HepG2 (cell line): ENCODE data around the gene SAPCD1.

Experiments
- FOXM1 ChIP-seq: sonication (generic); formaldehyde crosslinking; IDR thresholded peaks from 2 replicates; pipeline ENCODE4 v1.5.0; 2020; ENCODE audit warnings: missing genetic modification reagents
- GATAD1 ChIP-seq: IDR thresholded peaks from 2 replicates; pipeline ENCODE4 v1.6.1; 2016; ENCODE audit warnings: missing genetic modification reagents, missing compliant biosample characterization
- GTF2F1 ChIP-seq: fragments of 150-350 bp; IDR thresholded peaks from 2 replicates; pipeline ENCODE4 v1.6.1; 2014; ENCODE audit warnings: low read length
- KDM5B ChIP-seq: sonication (generic); formaldehyde crosslinking; IDR thresholded peaks from 2 replicates; pipeline ENCODE4 v1.4.0; 2020; ENCODE audit warnings: missing genetic modification reagents, mild to moderate bottlenecking, borderline replicate concordance
- NR1H2 ChIP-seq: sonication (generic); formaldehyde crosslinking; IDR thresholded peaks from 2 replicates; pipeline ENCODE4 v1.8.1; 2022; ENCODE audit warnings: low read depth, missing genetic modification reagents, borderline replicate concordance
- PCBP2 ChIP-seq: fragments of 200-400 bp; formaldehyde crosslinking; optimal IDR thresholded peaks from 2 replicates; pipeline ENCODE3; 2018; ENCODE audit warnings: low read length, low read depth; ENCODE audit not compliant: poor library complexity, severe bottlenecking
- POLR2AphosphoS5 ChIP-seq: IDR thresholded peaks from 2 replicates; pipeline ENCODE4 v1.6.1; 2012; ENCODE audit warnings: low read depth, low read length
- SIN3A ChIP-seq: IDR thresholded peaks from 2 replicates; pipeline ENCODE4 v1.6.1; 2011; ENCODE audit warnings: low read depth, mild to moderate bottlenecking, control low read depth, low read length, borderline replicate concordance
- SP1 ChIP-seq, 2 experiments: fragments of 450-650 bp in 1 of 2; sonication (generic) in 1 of 2; formaldehyde crosslinking in 1 of 2; IDR thresholded peaks; 2 replicates each; pipeline versions ENCODE4 v1.4.0 to v1.6.1; 2016 to 2020; ENCODE audit warnings: missing genetic modification reagents in 1 of 2
- ZBTB14 ChIP-seq: sonication (generic); formaldehyde crosslinking; IDR thresholded peaks from 2 replicates; pipeline ENCODE4 v1.4.0; 2020; ENCODE audit warnings: missing genetic modification reagents
- ZNF24 ChIP-seq: fragments of 450-650 bp; IDR thresholded peaks from 2 replicates; pipeline ENCODE4 v1.6.1; 2017; ENCODE audit warnings: antibody characterized with exemption, mild to moderate bottlenecking
- ZNF879 ChIP-seq: sonication (generic); formaldehyde crosslinking; IDR thresholded peaks from 2 replicates; pipeline ENCODE4 v1.8.1; 2023; ENCODE audit warnings: missing genetic modification reagents

GRCh38 chr6:31794866-31795615 is 32.6 kb downstream of the SAPCD1 start:
- TF ChIP-seq NR1H2 (CRISPR knock-in tag) (no peak), SIN3A (no peak), ZNF879 (no peak), ZNF24 (no peak), SP1 (IDR thresholded peaks at IDR 0.05) (no peak), SP1 (CRISPR knock-in tag; IDR thresholded peaks at IDR 0.05) (no peak), ZBTB14 (CRISPR knock-in tag) (no peak), POLR2AphosphoS5 (no peak), KDM5B (CRISPR knock-in tag) (no peak), FOXM1 (CRISPR knock-in tag) (no peak), GATAD1 (CRISPR knock-in tag) (no peak), PCBP2 (no peak), GTF2F1 (no peak)
